Stimulated activated CD4-positive, alpha-beta T cell treated with anti-CD3 and anti-CD28 coated beads, Interleukin-4, amount 100 ng/mL, for 24 hours (primary cell): ENCODE data around the gene TTBK1.

Experiments
- DNase-seq: peaks from one replicate; pipeline ENCODE4 v3.0.0-alpha.2; 2020

Gene TTBK1

DNA sequence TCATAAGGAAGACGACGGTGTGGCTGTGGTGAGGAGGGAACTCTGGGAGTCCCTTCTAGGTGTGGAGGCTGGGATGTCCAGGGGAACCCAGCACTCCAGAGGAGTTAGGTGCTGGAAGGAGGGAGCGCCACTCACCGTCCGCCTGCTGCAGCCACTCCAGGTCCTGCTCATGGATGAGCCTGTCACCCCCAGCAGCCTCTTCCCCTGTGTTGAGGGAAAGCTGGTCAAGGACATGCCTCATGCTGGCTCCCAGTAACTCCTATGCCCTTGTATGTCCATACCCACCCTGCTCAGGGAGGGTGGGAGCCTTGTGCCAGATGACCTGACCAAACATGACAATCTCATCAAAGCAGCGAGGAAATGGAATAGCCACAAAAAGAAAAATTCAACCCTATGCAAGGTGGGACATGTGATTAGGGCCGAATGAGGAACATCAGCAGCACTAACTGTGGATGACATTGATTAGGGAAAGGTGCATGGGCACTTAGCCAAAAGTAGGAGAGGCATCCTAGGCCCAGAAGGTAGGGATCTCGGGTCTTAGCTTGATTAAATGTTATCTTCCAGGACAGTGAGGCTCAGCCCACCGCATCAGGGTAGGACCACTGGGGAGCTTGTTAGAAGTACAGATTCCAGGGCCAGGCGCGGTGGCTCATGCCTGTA lies 17.0 kb upstream of the TTBK1 start:
- DNase-seq = no peak

DNA sequence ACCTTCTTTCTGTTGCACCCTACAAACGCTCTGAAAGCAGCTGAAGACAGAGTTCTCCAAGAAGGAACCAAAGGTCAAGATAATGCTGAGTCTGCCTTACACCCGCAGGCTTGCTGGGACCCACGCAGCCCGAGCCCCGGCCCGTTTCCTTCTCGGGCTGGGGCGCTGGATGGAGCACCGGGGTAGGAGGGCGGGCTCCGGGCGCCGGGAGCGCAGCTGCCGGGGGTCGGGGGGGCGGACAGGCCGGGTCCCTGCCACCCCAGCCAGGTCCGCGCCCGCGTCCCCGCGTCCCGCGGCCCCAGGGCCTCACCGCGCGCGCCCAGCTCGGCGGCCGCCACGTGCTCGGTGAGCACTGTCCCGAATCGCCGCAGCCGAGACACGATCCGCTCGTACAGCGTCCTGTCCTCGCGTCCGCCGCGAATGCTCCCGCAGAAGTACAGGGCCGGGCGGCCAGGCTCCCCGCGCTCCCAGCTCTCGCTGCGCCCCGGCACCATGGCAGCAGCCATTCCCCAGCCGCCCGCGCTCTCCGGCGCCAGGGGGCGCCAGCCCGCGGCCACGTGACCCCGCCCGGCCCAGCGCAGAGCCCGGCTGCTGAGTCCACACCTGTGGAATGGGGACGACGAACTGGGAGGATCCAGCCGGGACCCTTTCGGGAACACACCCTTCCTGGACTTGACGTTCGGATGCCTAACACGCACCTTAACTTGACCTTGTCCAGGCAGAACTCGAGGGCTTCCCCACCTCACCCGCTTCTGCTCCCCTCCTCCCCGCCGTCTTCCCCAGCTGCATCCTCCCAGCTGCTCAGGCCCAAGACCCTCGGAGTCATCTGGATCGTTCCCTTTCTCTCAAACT lies 14.1 kb upstream of the TTBK1 start, which contains the start of gene DNPH1:
TSS of gene DNPH1 (minus strand) at position 531 of the 852 bp plus-strand sequence. CDS start at position 506, 25 bp downstream.
- peak; percentile 79 for DNase-seq

DNA sequence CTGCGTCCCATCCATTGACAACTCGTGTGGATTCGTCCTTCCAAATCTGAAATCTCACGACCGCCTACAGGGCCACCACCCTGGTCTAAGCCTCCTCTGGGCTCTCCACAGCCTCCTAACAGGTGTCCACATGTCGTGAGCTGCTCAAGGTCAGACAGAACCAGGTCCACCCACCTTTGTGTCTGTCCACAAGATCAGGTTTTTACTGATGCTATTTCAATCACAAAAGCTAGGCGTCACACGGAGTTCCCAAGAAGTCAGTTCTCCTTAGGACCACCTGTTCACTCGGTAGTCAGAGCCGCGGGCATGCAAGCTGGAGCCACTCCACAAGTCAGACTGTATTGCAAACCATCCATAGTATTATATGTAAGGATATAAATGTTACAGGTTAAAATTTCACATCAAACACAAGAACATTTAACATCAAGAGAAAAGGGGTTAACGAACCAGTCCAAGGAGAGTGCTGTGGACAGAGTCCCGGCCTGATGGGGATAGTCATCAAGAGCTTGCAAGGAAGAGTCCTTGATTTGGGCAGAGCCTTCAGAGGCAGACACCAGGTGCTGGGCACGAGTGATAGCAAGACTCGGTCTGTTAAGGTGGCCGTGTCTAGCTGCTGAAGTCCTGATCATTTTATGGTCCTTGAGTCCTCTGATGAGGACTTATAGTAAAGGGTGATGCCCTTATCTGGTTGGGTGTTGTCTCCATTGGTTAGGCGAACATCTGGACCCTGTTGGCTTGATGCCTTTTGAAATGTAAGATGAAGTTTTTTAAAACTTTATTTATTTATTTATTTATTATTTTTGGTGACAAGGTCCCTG lies 13.3 kb upstream of the TTBK1 start:
- no peak for DNase-seq

DNA sequence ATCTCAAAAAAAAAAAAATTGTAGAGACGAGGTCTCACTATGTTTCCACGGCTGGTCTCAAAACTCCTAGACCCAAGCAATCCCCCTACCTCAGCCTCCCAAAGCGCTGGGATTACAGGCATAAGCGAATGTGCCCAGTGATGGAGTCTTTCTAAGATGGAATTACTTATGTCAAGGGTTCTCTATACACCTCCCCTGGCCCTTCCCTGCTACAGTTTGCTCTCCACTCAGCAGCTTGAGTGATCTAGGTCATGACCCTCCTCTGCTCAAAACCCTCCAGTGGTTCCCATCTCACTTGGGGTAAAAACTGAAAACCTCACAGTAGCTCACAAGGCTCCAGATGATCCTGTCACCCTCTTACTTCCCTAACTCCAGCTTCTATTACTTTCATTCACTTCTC lies 12.2 kb upstream of the TTBK1 start:
- DNase-seq = no peak

DNA sequence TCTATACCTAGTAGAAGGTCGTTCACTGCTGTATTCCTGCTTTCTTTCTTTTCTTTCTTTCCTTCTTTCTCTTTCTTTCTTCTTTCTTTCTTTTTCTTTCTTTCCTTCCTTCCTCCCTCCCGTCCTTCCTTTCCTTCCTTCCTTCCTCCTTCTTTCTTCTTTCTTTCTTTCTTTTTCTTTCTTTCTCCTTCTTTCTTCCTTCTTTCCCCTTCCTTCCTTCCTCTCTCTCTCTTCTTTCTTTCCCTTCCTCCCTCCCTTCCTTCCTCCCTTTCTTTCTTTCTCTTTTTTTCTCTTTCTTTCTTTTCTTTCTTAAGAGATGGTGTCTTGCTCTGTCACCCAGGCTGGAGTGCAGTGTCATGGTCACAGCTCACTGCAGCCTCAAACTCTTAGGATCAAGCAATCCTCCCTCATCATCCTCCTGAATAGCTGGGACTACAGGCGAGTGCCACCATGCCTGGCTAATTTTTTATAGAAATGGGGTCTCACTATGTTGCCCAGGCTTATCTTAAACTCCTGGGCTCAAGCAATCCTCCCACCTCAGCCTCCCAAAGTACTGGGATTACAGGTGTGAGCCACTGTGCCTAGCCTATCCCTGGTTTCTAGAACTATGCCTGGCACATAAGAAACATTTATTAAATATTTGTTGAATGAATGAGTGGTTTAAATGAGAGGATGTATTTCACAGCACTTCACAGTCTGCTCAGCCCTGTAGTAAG lies 11.4 kb upstream of the TTBK1 start:
- no peak for DNase-seq

DNA sequence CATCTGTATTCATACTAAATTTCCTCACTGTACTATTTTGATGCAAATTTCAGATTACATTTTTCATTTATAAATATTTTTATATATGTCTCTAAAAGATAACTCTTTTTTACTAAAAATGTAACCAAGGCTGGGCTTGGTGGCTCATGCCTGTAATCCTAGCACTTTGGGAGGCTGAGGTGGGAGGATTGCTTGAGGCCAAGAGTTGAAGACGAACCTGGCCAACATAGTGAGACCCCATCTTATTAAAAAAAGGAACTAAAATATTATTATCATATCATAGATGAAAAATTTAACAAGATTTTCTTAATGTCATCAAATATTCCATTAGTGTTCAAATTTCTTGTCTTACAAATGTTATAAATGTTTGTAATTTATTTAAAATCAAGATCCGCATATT lies 7.4 kb upstream of the TTBK1 start:
- DNase-seq = no peak

DNA sequence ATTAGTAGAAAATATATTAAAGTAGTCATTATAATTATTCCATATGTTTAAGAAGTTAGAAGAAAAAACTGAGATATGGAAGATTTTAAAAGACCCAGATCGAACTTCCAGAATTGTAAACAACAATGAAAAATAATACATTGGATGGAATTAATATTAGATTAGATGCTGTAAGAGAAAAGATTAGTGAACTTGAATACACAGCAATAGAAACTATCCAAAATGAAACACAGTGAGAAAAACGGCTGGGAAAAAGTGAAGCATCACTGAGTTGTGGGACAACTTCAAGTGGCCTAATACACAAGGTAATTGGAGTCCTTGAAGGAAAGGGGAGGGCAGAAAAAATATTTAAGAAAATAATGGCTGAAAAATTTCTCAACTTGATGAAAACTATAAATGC lies 4.2 kb upstream of the TTBK1 start:
- no peak for DNase-seq

DNA sequence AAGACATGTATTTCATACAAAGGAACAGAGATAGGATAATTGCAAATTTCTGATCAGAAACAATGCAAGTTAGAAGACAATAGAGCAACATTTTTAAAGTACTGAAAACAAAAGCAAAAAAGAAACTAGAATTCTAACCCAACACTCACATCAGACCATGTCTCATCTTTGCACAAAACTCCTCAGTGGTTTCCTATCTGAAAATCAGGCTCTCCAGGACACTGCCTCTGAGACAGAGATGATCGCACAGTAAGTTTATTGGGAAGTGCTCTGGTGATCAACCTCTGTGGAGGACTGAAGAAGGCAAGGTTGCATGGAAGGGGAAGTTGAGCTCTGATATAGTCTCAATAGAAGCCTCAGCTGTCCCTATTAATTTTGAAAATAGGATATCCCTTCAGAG lies 2.3 kb upstream of the TTBK1 start:
- DNase-seq = no peak

DNA sequence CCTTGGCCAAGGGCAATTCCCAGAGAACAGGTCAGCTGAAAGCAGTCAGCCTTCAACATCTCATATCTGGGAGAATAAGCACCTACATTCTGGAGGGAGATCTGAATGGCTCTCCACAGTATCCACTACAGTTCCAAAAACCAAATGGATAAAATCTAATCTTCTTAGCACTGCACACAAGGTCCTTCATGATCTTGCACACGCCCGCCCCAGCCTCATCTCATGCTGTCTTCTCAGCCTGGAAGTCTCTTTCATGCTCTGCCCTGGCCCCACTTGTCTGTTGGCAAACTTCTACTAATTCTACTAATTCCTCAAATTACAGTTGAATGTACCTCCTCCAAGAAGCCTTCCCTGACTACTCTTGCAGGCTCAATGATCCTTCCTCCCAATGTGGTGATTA lies 1.8 kb upstream of the TTBK1 start:
- DNase-seq = no peak

DNA sequence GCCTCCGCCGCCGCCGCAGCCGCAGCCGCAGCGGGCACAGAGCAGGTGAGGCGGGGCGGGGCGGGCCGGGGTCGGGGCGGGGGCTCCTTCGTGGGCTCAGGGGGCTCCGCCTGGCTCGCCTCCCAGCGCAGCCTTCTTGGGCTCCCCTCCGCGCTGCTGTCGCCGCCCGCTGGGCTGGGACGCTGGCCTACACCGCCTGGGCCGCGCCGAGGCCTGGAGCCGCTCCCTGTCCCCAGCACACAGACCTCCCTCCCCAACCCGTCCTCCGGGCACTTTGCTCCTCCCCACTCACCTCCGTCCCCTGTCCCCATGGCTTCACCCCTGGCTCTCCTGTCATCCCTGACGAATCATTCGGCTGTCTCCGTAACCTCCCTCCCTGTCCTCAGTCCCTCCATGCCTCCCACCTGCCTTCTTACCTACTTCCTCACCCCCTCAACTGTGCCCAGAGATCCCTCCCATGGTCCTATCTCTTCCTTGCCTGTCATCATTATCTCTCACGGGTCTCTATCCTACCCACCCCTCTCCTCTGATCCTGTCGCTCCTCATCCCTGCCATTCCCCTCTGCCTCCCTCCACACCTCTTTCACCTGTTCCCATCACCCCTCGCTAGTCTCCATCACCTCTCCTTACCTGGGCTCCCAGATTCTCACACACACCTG lies 512 bp downstream of the TTBK1 start:
- no peak for DNase-seq

DNA sequence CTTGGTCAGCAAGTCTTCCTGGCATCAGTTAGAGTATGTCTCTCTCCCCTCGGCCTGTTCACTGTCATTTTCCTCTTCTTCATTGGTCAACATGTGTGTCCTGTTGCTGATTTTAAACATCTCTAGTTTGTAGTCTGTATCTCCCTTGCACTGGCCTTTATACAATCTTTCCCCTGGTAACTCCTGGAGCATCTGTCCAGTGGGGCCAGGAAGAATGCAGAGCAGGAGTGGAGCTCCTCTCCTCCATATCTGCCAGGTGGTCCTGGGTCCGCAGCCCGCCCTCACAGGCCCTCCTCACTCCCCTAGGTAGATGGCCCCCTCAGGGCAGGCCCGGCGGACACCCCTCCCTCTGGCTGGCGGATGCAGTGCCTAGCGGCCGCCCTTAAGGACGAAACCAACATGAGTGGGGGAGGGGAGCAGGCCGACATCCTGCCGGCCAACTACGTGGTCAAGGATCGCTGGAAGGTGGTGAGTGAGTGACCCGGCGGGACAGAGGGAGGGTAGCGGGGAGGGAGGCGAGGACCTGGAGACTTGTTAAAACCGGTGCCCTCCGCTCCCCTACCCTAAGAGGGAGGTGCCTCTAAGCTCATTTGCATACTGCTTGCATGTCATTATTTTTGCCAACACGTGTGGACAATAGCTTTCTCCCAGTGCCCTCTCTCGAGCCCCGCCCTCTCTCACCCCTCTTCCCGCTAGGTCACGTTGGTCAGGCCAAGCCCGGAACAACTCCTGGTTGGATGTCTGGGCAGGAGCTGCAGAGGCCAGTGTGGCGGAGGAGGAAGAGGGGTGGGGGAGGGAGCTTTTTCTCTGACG lies 3.2 kb downstream of the TTBK1 start:
- DNase-seq = no peak

DNA sequence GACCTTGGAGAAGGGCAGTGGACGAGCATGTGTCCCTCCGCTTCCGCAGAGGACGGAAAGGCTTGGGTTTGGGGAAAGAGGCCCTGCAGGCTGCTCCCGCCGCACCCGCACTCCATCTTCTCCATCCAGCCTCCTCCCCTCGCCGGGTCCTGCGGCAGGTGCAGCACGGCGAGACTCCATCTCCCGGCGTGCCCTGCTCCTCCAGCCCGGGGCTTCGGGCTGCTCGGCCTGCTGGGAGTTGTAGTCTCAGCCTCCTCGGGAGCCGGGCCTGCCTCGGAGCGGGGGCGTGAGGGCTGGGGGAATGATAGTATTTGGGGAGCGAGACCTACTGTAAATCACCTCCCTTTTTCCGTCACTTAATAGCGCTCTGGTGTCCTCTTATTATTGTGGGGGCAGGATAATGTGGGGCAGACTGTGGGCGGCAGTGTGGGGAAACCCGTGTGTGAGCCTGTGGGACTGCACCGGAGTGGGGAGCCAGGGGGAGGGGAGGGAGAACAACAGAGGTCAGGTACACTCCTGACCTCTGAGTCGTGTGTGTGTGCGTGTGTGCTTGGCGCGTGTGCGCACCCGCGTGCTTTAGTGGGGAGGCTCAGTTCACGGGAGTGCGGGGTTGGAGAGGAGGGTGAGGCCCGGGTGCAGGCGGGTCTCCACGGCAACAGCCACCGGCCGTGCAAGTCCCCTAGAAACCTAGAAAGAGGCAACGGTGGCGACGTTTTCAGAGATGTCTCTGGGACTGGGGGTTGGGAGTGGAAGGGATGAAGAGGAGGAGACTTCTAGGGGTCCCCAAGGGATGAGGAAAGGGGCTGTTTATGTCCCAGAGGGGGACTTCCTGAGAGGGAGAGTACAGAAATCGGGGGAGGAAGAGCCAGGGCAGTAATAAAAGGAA lies 4.1 kb downstream of the TTBK1 start:
- peak; percentile 83 for DNase-seq

DNA sequence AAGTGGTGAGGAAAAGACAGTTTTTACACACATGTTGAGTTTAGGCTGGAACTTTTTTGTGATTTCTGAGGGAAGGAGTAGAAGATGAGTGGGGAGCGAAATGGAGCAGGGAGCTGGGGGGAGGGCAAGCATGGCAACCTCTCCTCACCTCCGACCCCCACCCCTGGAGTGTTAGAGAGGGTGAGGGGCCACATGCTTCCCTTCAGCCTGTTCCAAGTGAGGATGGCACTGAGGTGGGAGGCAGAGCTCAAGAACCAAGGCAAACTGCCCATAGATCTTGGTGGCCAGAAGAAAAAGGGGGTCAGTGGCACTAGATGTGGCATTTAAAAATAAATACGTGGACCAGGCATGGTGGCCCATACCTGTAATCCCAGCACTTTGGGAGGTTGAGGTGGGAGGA lies 4.8 kb downstream of the TTBK1 start:
- no peak for DNase-seq

DNA sequence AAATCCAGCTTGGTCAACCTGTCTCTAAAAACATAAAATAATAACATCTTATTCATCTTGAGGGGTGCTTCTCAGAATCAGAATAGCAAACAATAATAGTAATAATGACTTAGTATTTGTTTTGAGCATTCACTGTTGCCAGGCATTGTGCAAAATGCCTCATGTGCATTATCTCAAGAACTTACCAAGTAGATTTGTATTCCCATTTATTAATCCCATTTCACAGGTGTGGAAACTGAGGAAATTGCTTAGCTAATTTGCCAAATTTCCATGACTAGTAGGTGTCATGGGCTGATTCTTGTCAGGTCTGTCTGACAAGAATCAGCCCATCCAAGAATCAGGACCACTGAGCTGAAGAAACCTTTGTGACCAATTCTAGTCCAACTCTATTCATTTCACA lies 5.5 kb downstream of the TTBK1 start:
- DNase-seq = no peak

DNA sequence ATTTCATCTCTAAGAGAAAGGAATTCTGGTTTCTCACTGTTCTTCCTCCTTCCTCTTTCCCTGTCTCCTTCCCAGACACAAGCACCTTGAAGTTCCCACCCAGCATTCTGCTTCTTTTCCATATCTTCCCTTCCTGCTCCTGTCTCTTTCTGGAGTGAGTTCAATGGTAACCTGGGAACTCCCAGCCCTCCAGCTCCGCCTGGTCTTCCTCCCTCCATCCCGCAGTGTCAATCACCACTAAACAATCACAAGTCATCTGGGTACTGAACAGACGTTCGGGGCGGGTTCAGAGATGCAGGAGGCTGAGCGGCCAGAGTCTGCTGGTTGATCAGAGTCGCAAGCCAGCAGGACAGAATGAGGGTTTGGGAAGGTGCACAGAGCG lies 7.7 kb downstream of the TTBK1 start:
- DNase-seq = no peak

DNA sequence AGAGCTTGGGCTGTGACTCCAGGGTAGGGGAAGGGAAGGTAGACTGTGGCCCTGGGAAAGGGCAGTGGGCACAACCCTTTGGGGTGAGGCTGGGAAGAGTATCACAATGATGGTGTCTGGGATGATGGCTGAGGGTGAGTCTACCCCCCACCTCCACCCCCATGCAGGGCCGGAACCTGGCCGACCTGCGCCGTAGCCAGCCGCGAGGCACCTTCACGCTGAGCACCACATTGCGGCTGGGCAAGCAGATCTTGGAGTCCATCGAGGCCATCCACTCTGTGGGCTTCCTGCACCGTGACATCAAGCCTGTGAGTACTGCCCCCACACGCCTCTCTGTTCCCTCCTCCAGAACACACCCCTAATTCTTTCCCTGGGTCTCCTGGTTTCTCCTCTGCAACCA lies 10.1 kb downstream of the TTBK1 start:
- DNase-seq = no peak

DNA sequence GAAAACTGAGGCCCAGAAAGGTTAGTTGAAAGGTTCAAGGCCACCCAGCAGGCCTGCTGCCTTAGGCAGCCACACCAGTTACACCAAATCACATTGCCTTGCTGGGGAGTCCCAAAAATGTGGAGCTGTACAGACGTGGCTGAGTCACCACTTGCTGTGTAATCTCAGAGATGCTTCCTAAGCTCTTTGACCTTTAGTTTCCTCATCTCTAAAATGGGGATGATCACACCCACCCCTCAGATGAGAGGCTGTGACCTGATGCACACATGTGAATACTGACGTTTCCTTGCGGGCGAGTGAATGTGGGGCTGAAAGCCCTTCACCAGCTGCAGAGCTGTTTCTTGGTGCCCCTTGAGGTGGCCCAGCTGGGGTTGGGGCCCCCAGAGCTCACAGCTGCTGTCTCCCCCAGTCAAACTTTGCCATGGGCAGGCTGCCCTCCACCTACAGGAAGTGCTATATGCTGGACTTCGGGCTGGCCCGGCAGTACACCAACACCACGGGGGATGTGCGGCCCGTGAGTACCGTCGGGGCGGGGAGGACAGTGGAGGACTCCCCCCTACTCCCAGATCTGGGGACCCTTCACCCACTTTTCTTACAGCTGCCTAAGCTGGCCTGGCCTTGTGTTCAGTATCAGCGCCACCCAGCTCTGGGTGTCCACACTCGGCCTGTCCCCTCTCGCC lies 11.0 kb downstream of the TTBK1 start:
- DNase-seq = no peak

DNA sequence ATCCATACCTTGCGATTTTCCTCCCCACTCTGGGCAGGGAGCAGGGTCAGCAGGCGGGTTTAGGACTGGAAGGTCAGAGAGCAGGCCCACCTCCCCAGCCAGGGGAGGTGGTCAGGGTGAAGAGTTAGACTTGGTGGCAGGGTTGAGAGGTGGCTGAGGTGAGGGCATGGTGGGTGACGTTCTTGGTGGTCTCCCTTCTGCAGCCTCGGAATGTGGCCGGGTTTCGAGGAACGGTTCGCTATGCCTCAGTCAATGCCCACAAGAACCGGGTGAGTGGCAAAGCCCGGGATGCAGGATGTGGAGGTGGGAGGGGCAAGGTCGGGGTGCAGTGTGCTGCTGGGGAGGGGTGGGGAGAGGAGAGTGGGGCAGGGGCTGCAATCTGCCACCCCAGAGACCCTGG lies 11.6 kb downstream of the TTBK1 start:
- no peak for DNase-seq

DNA sequence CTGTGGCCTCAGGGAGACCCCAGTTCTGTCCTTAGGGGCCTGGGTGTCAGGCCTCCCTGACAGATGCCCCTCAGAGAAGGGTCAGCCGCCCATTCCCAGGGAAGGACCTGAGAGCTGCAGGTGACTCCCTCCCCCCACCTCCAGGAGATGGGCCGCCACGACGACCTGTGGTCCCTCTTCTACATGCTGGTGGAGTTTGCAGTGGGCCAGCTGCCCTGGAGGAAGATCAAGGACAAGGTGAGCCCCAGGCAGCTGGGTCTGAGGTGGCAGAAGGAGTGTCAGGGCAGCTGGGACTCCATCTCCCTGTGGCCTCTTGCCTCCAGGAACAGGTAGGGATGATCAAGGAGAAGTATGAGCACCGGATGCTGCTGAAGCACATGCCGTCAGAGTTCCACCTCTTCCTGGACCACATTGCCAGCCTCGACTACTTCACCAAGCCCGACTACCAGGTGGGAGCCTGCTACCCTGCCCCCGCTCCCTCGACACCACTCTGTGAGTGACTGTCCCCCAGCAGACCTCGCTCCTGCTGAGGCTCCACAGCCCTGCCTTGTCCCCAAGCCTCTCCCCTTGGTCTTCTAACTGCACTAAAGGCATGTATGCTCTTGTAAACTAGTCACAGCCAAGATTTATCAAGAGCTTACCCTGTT lies 12.2 kb downstream of the TTBK1 start:
- no peak for DNase-seq
